Stimulated activated naive CD8-positive, alpha-beta T cell treated with anti-CD3 and anti-CD28 coated beads, Interleukin-15, Interleukin-2, amounts not matched to agents 100 ng/mL and 50 ng/mL, for 24 hours (primary cell): ENCODE measurements around the gene RBM19.

Source experiments
- H3K27ac Mint-ChIP-seq: one replicate; pipeline ENCODE4 v1.8.0; 2021; ENCODE audit warnings: mild to moderate bottlenecking, mixed read lengths
- H3K27me3 Mint-ChIP-seq: one replicate; pipeline ENCODE4 v1.8.0; 2021; ENCODE audit warnings: mixed read lengths
- H3K36me3 Mint-ChIP-seq: one replicate; pipeline ENCODE4 v1.8.0; 2021; ENCODE audit warnings: low read depth, mixed read lengths
- H3K4me1 Mint-ChIP-seq: one replicate; pipeline ENCODE4 v1.8.0; 2021; ENCODE audit warnings: low read depth, mixed read lengths
- H3K4me3 Mint-ChIP-seq: one replicate; pipeline ENCODE4 v1.8.0; 2021; ENCODE audit warnings: mild to moderate bottlenecking, mixed read lengths
- H3K9me3 Mint-ChIP-seq: one replicate; pipeline ENCODE4 v1.8.0; 2021; ENCODE audit warnings: mixed read lengths

Gene RBM19

GRCh38 chr12:113847856-113848255 lies 118.3 kb downstream of the RBM19 start:
- Mint-ChIP-seq H3K9me3 (no peaks in the 10 kb centered on the region), H3K4me3 (no peak overlapping the region), H3K27me3 (no peaks in the 10 kb centered on the region), H3K4me1 (no peaks in the 10 kb centered on the region), H3K27ac (no peak overlapping the region), H3K36me3 (peaks cover 33% of the 10 kb centered on the region)

GRCh38 chr12:113846883-113847755 lies 119.0 kb downstream of the RBM19 start:
- no peaks in the 10 kb centered on the region for H3K27me3 Mint-ChIP-seq
- H3K4me1 Mint-ChIP-seq: no peaks in the 10 kb centered on the region
- H3K27ac Mint-ChIP-seq: no peak overlapping the region
- H3K36me3 Mint-ChIP-seq: peaks cover 39% of the 10 kb centered on the region
- no peaks in the 10 kb centered on the region for H3K9me3 Mint-ChIP-seq
- no peak overlapping the region for H3K4me3 Mint-ChIP-seq

- Mint-ChIP-seq H3K27ac (no peak overlapping the region), H3K27me3 (no peaks in the 10 kb centered on the region), H3K4me1 (no peaks in the 10 kb centered on the region), H3K36me3 (peaks cover 39% of the 10 kb centered on the region), H3K9me3 (no peaks in the 10 kb centered on the region), H3K4me3 (no peak overlapping the region)
Measured at GRCh38 chr12:113845900-113846674, 120.0 kb downstream of the RBM19 start.

- Mint-ChIP-seq H3K4me1 (no peaks in the 10 kb centered on the region), H3K4me3 (no peak overlapping the region), H3K9me3 (no peaks in the 10 kb centered on the region), H3K36me3 (peaks cover 39% of the 10 kb centered on the region), H3K27me3 (no peaks in the 10 kb centered on the region), H3K27ac (no peak overlapping the region)
Measured at GRCh38 chr12:113844495-113845210, 121.5 kb downstream of the RBM19 start.

- H3K9me3 Mint-ChIP-seq: no peaks in the 10 kb centered on the region
- H3K36me3 Mint-ChIP-seq: peaks cover 29% of the 10 kb centered on the region
- H3K4me3 Mint-ChIP-seq: no peak overlapping the region
- no peaks in the 10 kb centered on the region for H3K4me1 Mint-ChIP-seq
- no peaks in the 10 kb centered on the region for H3K27me3 Mint-ChIP-seq
- no peak overlapping the region for H3K27ac Mint-ChIP-seq
Measured at GRCh38 chr12:113842699-113843098, 123.4 kb downstream of the RBM19 start.

GRCh38 chr12:113841786-113842185 lies 124.3 kb downstream of the RBM19 start:
- H3K4me3 Mint-ChIP-seq: no peak overlapping the region
- no peaks in the 10 kb centered on the region for H3K27me3 Mint-ChIP-seq
- no peaks in the 10 kb centered on the region for H3K4me1 Mint-ChIP-seq
- H3K36me3 Mint-ChIP-seq: peaks cover 26% of the 10 kb centered on the region
- no peak overlapping the region for H3K27ac Mint-ChIP-seq
- H3K9me3 Mint-ChIP-seq: no peaks in the 10 kb centered on the region

- no peak overlapping the region for H3K27ac Mint-ChIP-seq
- H3K27me3 Mint-ChIP-seq: no peaks in the 10 kb centered on the region
- no peaks in the 10 kb centered on the region for H3K4me1 Mint-ChIP-seq
- no peak overlapping the region for H3K4me3 Mint-ChIP-seq
- H3K9me3 Mint-ChIP-seq: no peaks in the 10 kb centered on the region
- H3K36me3 Mint-ChIP-seq: peaks cover 18% of the 10 kb centered on the region
Measured at GRCh38 chr12:113840401-113841042, 125.6 kb downstream of the RBM19 start.

- no peaks in the 10 kb centered on the region for H3K27me3 Mint-ChIP-seq
- H3K4me1 Mint-ChIP-seq: no peaks in the 10 kb centered on the region
- peaks cover 17% of the 10 kb centered on the region for H3K36me3 Mint-ChIP-seq
- no peak overlapping the region for H3K4me3 Mint-ChIP-seq
- no peaks in the 10 kb centered on the region for H3K9me3 Mint-ChIP-seq
- H3K27ac Mint-ChIP-seq: no peak overlapping the region
Measured at GRCh38 chr12:113838896-113839295, 127.2 kb downstream of the RBM19 start.

GRCh38 chr12:113837528-113838296 lies 128.4 kb downstream of the RBM19 start:
- Mint-ChIP-seq H3K27me3 (no peaks in the 10 kb centered on the region), H3K36me3 (peaks cover 18% of the 10 kb centered on the region), H3K27ac (no peak overlapping the region), H3K4me3 (no peak overlapping the region), H3K9me3 (no peaks in the 10 kb centered on the region), H3K4me1 (no peaks in the 10 kb centered on the region)

GRCh38 chr12:113837084-113837483 lies 129.0 kb downstream of the RBM19 start:
- Mint-ChIP-seq H3K9me3 (no peaks in the 10 kb centered on the region), H3K4me3 (no peak overlapping the region), H3K27ac (no peak overlapping the region), H3K27me3 (no peaks in the 10 kb centered on the region), H3K4me1 (no peaks in the 10 kb centered on the region), H3K36me3 (peaks cover 15% of the 10 kb centered on the region)

- H3K4me3 Mint-ChIP-seq: no peak overlapping the region
- no peaks in the 10 kb centered on the region for H3K9me3 Mint-ChIP-seq
- no peak overlapping the region for H3K27ac Mint-ChIP-seq
- no peaks in the 10 kb centered on the region for H3K4me1 Mint-ChIP-seq
- peaks cover 22% of the 10 kb centered on the region for H3K36me3 Mint-ChIP-seq
- H3K27me3 Mint-ChIP-seq: no peaks in the 10 kb centered on the region
Measured at GRCh38 chr12:113835896-113836295, 130.2 kb downstream of the RBM19 start.

- Mint-ChIP-seq H3K4me3 (no peak overlapping the region), H3K36me3 (peaks cover 22% of the 10 kb centered on the region), H3K9me3 (no peaks in the 10 kb centered on the region), H3K4me1 (no peaks in the 10 kb centered on the region), H3K27me3 (no peaks in the 10 kb centered on the region), H3K27ac (no peak overlapping the region)
Measured at GRCh38 chr12:113835433-113835832, 130.7 kb downstream of the RBM19 start.

GRCh38 chr12:113833422-113833821 lies 132.7 kb downstream of the RBM19 start:
- H3K27ac Mint-ChIP-seq: no peak overlapping the region
- no peaks in the 10 kb centered on the region for H3K9me3 Mint-ChIP-seq
- H3K27me3 Mint-ChIP-seq: no peaks in the 10 kb centered on the region
- peaks cover 22% of the 10 kb centered on the region for H3K36me3 Mint-ChIP-seq
- no peaks in the 10 kb centered on the region for H3K4me1 Mint-ChIP-seq
- H3K4me3 Mint-ChIP-seq: no peak overlapping the region

- Mint-ChIP-seq H3K27ac (no peak overlapping the region), H3K27me3 (no peaks in the 10 kb centered on the region), H3K36me3 (peaks cover 15% of the 10 kb centered on the region), H3K4me1 (no peaks in the 10 kb centered on the region), H3K9me3 (no peaks in the 10 kb centered on the region), H3K4me3 (no peak overlapping the region)
Measured at GRCh38 chr12:113831476-113831875, 134.6 kb downstream of the RBM19 start.
